ENCODE measurements around the gene ZNF787.

Gene ZNF787

DNA sequence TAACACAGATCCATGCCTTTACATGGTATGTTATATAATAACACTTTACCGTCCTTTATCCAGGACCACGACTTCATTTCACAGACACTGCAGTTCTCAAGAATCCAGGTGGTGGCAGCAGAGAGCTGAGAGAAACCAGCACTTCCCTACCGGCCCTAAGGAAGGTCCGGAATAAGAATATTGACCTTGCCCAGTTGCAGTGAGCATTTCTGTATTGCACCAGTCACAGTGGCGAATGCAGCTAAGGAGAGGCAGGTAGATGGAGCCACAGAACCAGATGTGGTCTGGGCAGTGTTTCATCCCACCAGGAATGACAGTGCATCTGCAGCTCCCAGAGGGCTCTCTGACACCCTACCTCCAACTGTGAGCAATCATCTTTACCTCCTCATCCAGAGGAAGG, 44.6 kb downstream of the ZNF787 start:
- no peaks in the 10 kb centered on the region for H3K27me3 ChIP-seq (ENCODE audit: insufficient read depth, low read length)
- no peaks in the 10 kb centered on the region for H3K9me3 ChIP-seq (ENCODE audit: low read length)
- H2AFZ ChIP-seq (ENCODE audit: low read depth, low read length): no peak overlapping the region
- no peaks in the 10 kb centered on the region for H3K36me3 ChIP-seq (ENCODE audit: insufficient read depth, low read length)
- peaks cover 3% of the 10 kb centered on the region for H3K4me1 ChIP-seq (ENCODE audit: insufficient read depth, low read length)
- no peak overlapping the region for H3K4me3 ChIP-seq (ENCODE audit: low read length)

DNA sequence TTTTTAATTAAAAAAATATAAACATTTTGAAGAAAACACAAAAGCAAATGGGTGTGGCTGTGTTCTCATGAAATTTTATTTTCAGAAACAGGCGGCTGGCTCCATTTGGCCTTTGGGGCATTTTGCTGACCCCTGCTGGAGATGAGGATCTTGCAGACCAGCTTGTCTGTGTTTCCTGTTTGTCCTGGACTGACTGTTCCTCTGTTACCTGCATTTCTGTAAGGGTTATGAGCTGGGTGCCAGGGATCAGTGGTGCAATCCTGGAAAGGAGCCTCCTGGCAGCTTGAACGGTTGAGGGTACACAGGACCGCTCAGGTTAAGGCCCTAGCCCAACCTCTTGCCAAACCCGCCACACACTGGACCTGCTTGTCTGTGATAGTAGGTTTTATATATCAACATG, 49.9 kb downstream of the ZNF787 start:
- Histone ChIP-seq H2AFZ (ENCODE audit: low read depth, low read length) (no peak overlapping the region), H3K4me3 (ENCODE audit: low read length) (no peak overlapping the region), H3K36me3 (ENCODE audit: insufficient read depth, low read length) (no peaks in the 10 kb centered on the region), H3K4me1 (ENCODE audit: insufficient read depth, low read length) (peaks cover 2% of the 10 kb centered on the region), H3K27me3 (ENCODE audit: insufficient read depth, low read length) (no peaks in the 10 kb centered on the region), H3K9me3 (ENCODE audit: low read length) (no peaks in the 10 kb centered on the region)

DNA sequence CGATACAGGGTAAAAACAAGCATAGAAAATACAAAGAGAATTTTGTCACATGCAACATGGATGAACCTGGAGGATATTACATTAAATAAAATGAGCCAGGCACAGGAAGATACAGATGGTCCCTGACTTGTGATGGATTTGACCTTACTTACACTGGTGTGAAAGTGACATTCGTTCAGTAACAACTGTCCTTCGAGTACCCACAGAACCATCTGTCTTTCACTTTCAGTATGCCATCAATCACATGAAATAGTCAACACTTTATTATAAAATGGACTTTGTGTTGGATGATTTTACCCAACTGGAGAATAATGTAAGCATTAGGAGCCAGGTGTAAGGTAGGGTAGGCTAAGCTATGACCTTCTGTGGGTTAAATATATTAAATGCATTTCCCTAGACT, 51.5 kb downstream of the ZNF787 start:
- H3K27me3 ChIP-seq (ENCODE audit: insufficient read depth, low read length): no peaks in the 10 kb centered on the region
- peaks cover 2% of the 10 kb centered on the region for H3K9me3 ChIP-seq (ENCODE audit: low read length)
- no peak overlapping the region for H3K4me3 ChIP-seq (ENCODE audit: low read length)
- H3K36me3 ChIP-seq (ENCODE audit: insufficient read depth, low read length): no peaks in the 10 kb centered on the region
- no peak overlapping the region for H2AFZ ChIP-seq (ENCODE audit: low read depth, low read length)
- peaks cover 2% of the 10 kb centered on the region for H3K4me1 ChIP-seq (ENCODE audit: insufficient read depth, low read length)

DNA sequence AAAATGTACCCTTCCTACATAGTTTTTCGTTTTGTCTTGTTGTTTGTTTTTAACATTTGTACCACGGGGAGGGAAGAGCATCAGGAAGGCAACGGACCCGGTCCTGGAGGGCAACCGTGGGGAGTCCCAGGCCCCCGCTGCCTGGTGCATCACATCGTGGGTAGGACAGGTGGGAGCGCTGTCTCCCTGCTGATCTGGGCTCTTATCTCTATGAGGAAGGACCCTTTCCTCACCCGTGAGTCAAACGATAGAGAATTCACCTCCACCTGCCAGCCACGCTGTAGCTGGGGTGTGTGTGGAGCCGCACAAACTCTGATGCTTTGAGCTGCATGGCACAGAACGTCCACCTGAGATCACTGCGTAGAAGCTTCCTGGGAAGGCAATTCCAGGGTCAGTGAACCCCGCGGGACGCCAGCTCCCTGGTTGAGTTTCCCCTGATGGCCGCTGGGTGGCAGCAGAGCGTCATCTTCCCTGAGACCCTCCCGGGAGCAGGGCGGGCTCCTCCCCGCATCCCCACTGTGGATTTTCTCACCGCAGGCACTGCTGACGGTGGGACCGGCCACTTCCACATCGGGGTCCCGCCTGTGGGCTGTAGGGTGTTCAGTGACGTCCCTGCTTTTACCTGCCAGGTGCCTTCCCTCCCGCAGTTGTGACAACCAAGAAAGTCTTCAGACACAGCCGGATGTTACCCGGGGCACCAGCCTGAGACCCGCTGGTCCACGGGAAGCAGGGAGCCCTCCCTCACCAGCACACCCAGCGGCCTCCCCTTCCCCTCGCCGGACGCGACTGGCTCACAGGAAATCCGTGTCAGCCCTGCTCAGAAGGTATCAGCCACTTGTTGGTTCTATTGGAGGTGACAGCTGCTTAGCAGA, 54.7 kb downstream of the ZNF787 start:
- H3K27me3 ChIP-seq (ENCODE audit: insufficient read depth, low read length): no peaks in the 10 kb centered on the region
- peak overlapping the region; percentile 77 for H2AFZ ChIP-seq (ENCODE audit: low read depth, low read length)
- H3K4me3 ChIP-seq (ENCODE audit: low read length): peak overlapping the region; percentile 41
- H3K4me1 ChIP-seq (ENCODE audit: insufficient read depth, low read length): peaks cover 2% of the 10 kb centered on the region
- no peaks in the 10 kb centered on the region for H3K36me3 ChIP-seq (ENCODE audit: insufficient read depth, low read length)
- H3K9me3 ChIP-seq (ENCODE audit: low read length): peaks cover 2% of the 10 kb centered on the region

DNA sequence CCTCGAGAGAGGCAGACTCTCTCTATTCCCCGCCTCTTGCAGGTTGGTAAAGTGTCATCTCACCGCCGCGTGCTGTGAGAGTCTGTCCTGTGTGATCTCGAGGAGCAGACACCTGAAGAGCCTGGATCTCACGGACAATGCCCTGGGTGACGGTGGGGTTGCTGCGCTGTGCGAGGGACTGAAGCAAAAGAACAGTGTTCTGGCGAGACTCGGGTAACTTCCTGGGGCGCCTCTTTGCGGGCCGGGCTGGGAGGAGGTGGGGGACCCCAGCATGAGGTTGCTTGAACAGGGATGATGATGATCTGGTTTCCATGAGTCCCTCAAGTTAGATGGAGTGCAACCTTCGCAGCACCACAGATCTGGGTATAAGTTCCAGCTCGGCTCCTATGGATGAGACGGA, 67.5 kb downstream of the ZNF787 start:
- Histone ChIP-seq H2AFZ (ENCODE audit: low read depth, low read length) (no peak overlapping the region), H3K4me1 (ENCODE audit: insufficient read depth, low read length) (no peaks in the 10 kb centered on the region), H3K4me3 (ENCODE audit: low read length) (no peak overlapping the region), H3K36me3 (ENCODE audit: insufficient read depth, low read length) (no peaks in the 10 kb centered on the region), H3K9me3 (ENCODE audit: low read length) (peaks cover 4% of the 10 kb centered on the region), H3K27me3 (ENCODE audit: insufficient read depth, low read length) (no peaks in the 10 kb centered on the region)
